ENCODE results near the gene FCGR3B.
"Not testable (repeated sequence)": the region's sequence is repeated elsewhere in the genome, so short reads cannot be mapped to it uniquely, and the experiment has no call there.

Gene FCGR3B

DNA sequence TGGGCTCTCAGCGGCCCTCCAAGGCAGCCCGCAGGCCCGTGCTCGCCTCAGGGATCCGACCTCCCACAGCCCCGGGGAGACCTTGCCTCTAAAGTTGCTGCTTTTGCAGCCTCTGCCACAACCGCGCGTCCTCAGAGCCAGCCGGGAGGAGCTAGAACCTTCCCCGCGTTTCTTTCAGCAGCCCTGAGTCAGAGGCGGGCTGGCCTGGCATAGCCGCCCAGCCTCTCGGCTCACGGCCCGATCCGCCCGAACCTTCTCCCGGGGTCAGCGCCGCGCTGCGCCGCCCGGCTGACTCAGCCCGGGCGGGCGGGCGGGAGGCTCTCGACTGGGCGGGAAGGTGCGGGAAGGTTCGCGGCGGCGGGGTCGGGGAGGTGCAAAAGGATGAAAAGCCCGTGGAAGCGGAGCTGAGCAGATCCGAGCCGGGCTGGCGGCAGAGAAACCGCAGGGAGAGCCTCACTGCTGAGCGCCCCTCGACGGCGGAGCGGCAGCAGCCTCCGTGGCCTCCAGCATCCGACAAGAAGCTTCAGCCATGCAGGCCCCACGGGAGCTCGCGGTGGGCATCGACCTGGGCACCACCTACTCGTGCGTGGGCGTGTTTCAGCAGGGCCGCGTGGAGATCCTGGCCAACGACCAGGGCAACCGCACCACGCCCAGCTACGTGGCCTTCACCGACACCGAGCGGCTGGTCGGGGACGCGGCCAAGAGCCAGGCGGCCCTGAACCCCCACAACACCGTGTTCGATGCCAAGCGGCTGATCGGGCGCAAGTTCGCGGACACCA, 25.0 kb downstream of the FCGR3B start:
- DNase-seq (ENCODE audit: low spot score): not testable (repeated sequence)

DNA sequence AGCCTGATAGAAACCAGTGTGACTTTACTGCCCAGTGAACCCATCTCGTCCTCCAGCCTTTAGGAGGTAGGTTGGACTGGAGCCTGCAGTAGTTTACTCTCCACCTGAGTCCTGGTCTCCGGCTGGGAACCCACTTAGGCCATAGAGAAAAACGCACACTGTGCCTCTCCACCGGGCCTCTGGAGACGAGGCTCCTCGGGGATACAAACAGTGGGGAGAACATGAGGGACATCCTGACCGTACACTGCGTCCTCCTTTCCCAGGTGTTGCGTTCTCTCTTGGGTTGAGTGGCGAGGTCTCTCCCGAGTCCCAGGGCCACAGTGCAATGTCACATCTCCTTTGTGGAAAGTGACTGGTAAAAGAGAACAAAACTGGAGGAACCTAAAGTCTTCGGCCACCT, 26.0 kb downstream of the FCGR3B start:
- DNase-seq (ENCODE audit: low spot score): not testable (repeated sequence)

DNA sequence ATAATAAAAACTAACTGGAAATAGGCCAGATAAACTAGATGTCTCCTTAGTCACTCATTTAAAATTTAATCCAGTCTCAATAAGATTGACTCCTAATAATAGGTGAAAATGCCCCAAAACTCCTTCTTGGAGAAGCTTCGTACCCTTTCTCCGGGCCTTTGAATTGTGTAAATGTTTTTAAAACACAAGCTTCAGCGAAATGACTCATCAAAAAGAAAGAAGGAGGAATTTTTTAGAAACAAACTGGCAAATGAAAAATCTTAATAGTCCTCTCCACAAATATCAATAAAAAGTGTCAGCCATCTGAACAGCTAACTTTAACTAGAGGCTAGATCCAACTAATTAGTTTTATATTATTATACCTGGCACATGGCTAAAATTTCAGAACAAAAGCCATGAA, 33.9 kb downstream of the FCGR3B start:
- DNase-seq (ENCODE audit: low spot score): not testable (repeated sequence)

DNA sequence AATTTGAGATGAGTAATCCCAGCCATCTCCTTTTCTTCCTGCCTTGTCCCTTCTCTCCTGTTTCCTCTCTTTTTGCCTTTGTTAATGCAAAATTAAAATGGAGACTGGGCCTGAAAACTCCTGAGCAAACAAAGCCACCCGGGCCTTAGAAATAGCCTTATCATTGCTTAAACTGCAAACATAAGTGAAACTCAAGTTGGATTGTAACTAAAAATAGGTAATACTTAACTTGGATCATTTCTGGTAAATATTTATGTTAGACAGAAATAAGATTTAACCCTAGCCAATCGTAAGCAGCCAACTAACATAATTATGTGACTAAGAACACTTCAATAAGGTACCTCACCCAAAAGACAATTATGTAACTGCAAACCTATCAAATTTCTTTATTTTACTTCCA, 35.4 kb downstream of the FCGR3B start:
- DNase-seq (ENCODE audit: low spot score): not testable (repeated sequence)

DNA sequence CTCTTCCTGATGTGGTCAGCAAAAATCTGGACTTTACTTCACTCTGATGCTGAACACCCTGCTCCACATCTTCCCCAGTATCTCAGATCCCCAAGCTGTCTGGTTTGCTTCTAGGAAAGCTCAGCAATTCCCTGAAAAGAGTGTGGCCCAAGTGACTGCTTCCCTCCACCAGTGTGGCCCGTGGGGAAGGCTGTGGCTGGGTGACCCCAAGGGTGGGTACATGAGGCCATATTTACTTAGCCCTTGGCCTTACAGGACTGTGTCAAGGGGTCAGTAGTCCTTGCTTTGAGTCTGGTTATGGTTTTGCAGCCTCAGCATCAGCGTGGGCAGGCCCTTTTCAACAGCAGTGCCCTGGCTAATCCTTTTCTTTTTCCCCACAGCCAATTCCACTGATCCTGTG, 35.8 kb downstream of the FCGR3B start:
- DNase-seq (ENCODE audit: low spot score): not testable (repeated sequence)

- DNase-seq (ENCODE audit: low spot score): peak; percentile 80
Measured at GRCh38 chr1:161594269-161594984, 36.5 kb downstream of the FCGR3B start.

DNA sequence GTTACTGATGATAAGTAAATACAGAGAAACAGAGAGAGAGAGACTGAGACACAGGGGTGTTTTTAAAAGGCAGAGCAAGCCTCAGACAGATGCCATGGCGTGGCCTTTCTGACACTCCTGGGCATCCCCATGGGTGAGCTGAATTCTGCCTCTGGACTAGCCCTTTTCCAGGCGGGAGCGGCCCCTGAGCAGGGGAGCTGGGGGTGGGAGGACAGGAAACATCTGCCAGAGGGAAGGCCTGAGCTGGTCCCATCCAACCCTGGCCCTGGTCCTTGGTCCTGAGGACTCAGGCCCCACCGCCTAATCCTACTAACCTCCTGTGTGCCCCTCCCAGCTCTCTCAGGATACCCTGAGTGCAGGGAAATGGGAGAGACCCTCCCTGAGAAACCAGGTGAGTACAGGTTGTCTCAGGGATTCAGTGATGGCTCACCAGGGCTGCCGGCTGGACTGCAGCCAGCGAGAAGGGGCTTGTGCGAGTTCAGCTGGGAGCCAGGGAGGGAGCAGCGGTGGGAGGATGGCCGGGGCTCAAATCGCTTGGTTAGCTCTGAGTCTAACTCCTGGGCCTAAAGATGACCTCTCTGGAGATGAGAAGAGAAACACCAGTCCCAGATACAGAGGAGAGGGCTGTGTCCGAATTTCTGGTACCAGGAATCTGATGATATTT, 37.8 kb downstream of the FCGR3B start:
- not testable (repeated sequence) for DNase-seq (ENCODE audit: low spot score)

GRCh38 chr1:161592586-161592985, 38.4 kb downstream of the FCGR3B start:
- not testable (repeated sequence) for DNase-seq (ENCODE audit: low spot score)

GRCh38 chr1:161589920-161590319, 41.1 kb downstream of the FCGR3B start:
- not testable (repeated sequence) for DNase-seq (ENCODE audit: low spot score)

GRCh38 chr1:161589365-161589764, 41.6 kb downstream of the FCGR3B start:
- DNase-seq (ENCODE audit: low spot score): not testable (repeated sequence)

- not testable (repeated sequence) for DNase-seq (ENCODE audit: low spot score)
Measured at GRCh38 chr1:161588596-161588995, 42.4 kb downstream of the FCGR3B start.

GRCh38 chr1:161582882-161583281, 48.1 kb downstream of the FCGR3B start:
- DNase-seq (ENCODE audit: low spot score): not testable (repeated sequence)

- not testable (repeated sequence) for DNase-seq (ENCODE audit: low spot score)
Measured at GRCh38 chr1:161580879-161581537, 50.0 kb downstream of the FCGR3B start.

DNA sequence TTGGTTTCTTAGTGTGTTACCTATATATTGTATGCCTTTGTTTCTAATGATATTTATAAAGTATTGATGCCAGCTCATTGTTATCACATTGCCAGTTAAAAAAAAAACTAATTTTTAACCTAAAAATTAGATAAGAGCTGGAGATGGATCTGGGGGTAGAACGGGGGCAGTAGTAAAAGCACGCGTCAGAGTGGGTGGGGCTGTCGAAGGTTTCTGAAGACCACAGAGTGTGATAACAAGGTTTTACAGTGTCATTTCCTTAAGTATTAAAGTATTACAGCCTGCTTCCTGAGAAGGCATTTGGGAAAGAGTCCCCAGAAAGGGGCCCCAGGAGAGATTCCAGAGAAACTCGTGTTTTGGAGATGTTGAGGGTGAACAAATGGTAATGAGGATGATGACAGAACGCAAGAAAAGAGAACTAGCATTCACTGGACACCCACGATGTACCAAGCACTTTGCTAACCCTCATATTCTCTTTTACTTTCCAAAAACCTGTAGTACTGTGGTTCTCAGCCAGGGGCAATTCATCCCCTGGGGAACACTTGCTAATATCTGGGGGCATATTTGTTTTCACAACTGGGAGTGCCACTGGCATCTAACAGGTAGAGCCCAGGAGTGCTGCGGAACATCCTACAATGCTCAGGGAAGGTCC, 51.0 kb downstream of the FCGR3B start:
- DNase-seq (ENCODE audit: low spot score): not testable (repeated sequence)

DNA sequence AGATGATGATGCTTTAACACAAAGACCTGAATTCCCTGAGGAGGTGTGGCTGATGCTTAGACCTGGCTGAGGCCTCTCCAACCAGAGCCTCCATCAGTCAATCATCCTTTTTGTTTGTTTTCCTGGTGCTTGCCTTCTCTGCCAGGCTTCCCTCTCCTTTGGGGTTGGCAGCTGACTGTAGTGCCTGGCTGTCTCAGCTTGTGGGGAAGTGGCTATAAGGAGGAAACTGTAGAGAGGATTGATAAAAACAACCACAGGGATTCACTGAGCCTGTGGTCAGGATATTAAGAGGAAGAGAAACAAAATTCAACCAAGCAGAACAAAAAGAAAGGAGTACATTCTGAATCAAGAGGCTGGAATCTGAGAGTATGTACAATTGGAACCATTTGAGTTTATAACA, 54.3 kb downstream of the FCGR3B start:
- DNase-seq (ENCODE audit: low spot score): not testable (repeated sequence)
